Subcutaneous adipose tissue (tissue), 4 donors: ENCODE results near the gene WDPCP. TPM values are rescaled to one million over a fixed set of nuclear protein-coding genes. Genes with fewer than 3 reads are reported as not detected.

Source experiments
- CTCF ChIP-seq: fragments of 450-650 bp; IDR thresholded peaks from one replicate; pipeline ENCODE4 v1.5.1; 2016; ENCODE audit warnings: low read depth, mild to moderate bottlenecking, control low read depth, antibody characterized with exemption, moderate library complexity
- total RNA-seq, 4 donors: library from RNA; depleted of rRNA; stranded (reverse); fragments of >200 nt; gene quantifications; one replicate each; pipeline ENCODE4 v1.1.0, GENCODE V29; 2016

Gene WDPCP
- 10 to 100 TPM; 19.5 to 29.5 (median 22.9) TPM for total RNA-seq

- no peak for TF ChIP-seq CTCF
Measured at GRCh38 chr2:63588385-63589147, at the start of gene WDPCP, which contains the start of gene MDH1. WDPCP (minus strand) TSS chr2:63588477; CDS start chr2:63588271, 206 bp downstream. MDH1 (plus strand) TSS chr2:63588963; CDS start chr2:63589044, 81 bp downstream.

- TF ChIP-seq CTCF: no peak
Measured at GRCh38 chr2:63632382-63632781, 44.1 kb upstream of the WDPCP start.

GRCh38 chr2:63631501-63631900, 43.2 kb upstream of the WDPCP start:
- TF ChIP-seq CTCF: no peak

- TF ChIP-seq CTCF: no peak
Measured at GRCh38 chr2:63628403-63628942, 40.2 kb upstream of the WDPCP start.

GRCh38 chr2:63627866-63628265, 39.6 kb upstream of the WDPCP start:
- no peak for TF ChIP-seq CTCF

GRCh38 chr2:63622751-63623150, 34.5 kb upstream of the WDPCP start:
- TF ChIP-seq CTCF: no peak

- TF ChIP-seq CTCF: no peak
Measured at GRCh38 chr2:63619328-63619727, 31.1 kb upstream of the WDPCP start.
